Gastroesophageal sphincter (tissue), 3 donors: Measurements from ENCODE around the gene TRAPPC11.

ENCODE experiments used
- CTCF ChIP-seq, 4 experiments: fragments of 200-600 bp in 2 of 4; fragments of 450-650 bp in 2 of 4; sonication (generic) in 1 of 4; IDR thresholded peaks; one replicate each; pipeline ENCODE4 v1.5.1; 2017 to 2019; ENCODE audit warnings: antibody characterized with exemption in 4 of 4, mild to moderate bottlenecking in 2 of 4, moderate library complexity in 2 of 4
- EP300 ChIP-seq: sonication (generic); formaldehyde crosslinking; IDR thresholded peaks from one replicate; pipeline ENCODE4 v1.6.1; 2017; ENCODE audit warnings: antibody characterized with exemption, mild to moderate bottlenecking
- POLR2A ChIP-seq, 2 donors: fragments of 450-650 bp; IDR thresholded peaks; one replicate each; pipeline ENCODE4 v1.6.1; 2017; ENCODE audit warnings: antibody characterized with exemption in 2 of 2, mild to moderate bottlenecking in 2 of 2, moderate library complexity in 1 of 2
- POLR2AphosphoS5 ChIP-seq: sonication (generic); formaldehyde crosslinking; IDR thresholded peaks from one replicate; pipeline ENCODE4 v1.6.1; 2017; ENCODE audit warnings: antibody characterized with exemption

- no peak for TF ChIP-seq POLR2AphosphoS5
- no peak for TF ChIP-seq POLR2A (IDR thresholded peaks at IDR 0.05)
- TF ChIP-seq CTCF (IDR thresholded peaks at IDR 0.05) = no peak
- no peak for TF ChIP-seq EP300
Measured at GRCh38 chr4:183618681-183619080, 40.4 kb upstream of the TRAPPC11 start.
